HG02642 (cell line): ENCODE data around the gene PRSS56.

Experiments used
- ATAC-seq: cut with Tn5 transposase; IDR thresholded peaks from one replicate; pipeline ENCODE4 v1.9.1; 2021; ENCODE audit warnings: mild to moderate bottlenecking; ENCODE audit not compliant: unreplicated experiment, poor library complexity

Gene PRSS56

GRCh38 chr2:232498452-232498851 lies 21.7 kb upstream of the PRSS56 start:
- no peak for ATAC-seq

- no peak for ATAC-seq
Measured at GRCh38 chr2:232501331-232501771, 18.8 kb upstream of the PRSS56 start.

- no peak for ATAC-seq
Measured at GRCh38 chr2:232501794-232502390, 18.3 kb upstream of the PRSS56 start.

- no peak for ATAC-seq
Measured at GRCh38 chr2:232502511-232502910, 17.7 kb upstream of the PRSS56 start.

- no peak for ATAC-seq
Measured at GRCh38 chr2:232502911-232503808, 17.0 kb upstream of the PRSS56 start.

- ATAC-seq = no peak
Measured at GRCh38 chr2:232503809-232504323, 16.3 kb upstream of the PRSS56 start.

- ATAC-seq = no peak
Measured at GRCh38 chr2:232504438-232504837, 15.8 kb upstream of the PRSS56 start.

GRCh38 chr2:232505856-232506255 lies 14.3 kb upstream of the PRSS56 start:
- no peak for ATAC-seq

GRCh38 chr2:232506709-232507108 lies 13.5 kb upstream of the PRSS56 start:
- ATAC-seq = no peak

- ATAC-seq = no peak
Measured at GRCh38 chr2:232508251-232508650, 11.9 kb upstream of the PRSS56 start.

GRCh38 chr2:232511336-232511890 lies 8.8 kb upstream of the PRSS56 start:
- ATAC-seq = no peak

GRCh38 chr2:232512602-232513001 lies 7.6 kb upstream of the PRSS56 start:
- ATAC-seq = no peak

- ATAC-seq = no peak
Measured at GRCh38 chr2:232513353-232513752, 6.8 kb upstream of the PRSS56 start.

- ATAC-seq = no peak
Measured at GRCh38 chr2:232515639-232516038, 4.5 kb upstream of the PRSS56 start.

- no peak for ATAC-seq
Measured at GRCh38 chr2:232516551-232516950, 3.6 kb upstream of the PRSS56 start.

- ATAC-seq = no peak
Measured at GRCh38 chr2:232518844-232519243, 1.3 kb upstream of the PRSS56 start.

- ATAC-seq = no peak
Measured at GRCh38 chr2:232520489-232520888, 301 bp downstream of the PRSS56 start.

- no peak for ATAC-seq
Measured at GRCh38 chr2:232521098-232521497, 910 bp downstream of the PRSS56 start.

GRCh38 chr2:232521959-232522622 lies 1.9 kb downstream of the PRSS56 start:
- ATAC-seq = no peak

- ATAC-seq = no peak
Measured at GRCh38 chr2:232522623-232523401, 2.6 kb downstream of the PRSS56 start.
